ENCODE data around the gene KLK6.

The KLK6 gene

GRCh38 chr19:50959731-50960500, 9.5 kb downstream of the KLK6 start:
- Histone ChIP-seq H3K27ac (ENCODE audit: low read depth, low read length) (no peak overlapping the region), H3F3A (ENCODE audit: insufficient read depth) (no peaks in the 10 kb centered on the region), H4K20me1 (ENCODE audit: low read depth, low read length) (no peaks in the 10 kb centered on the region), H3K27me3 (ENCODE audit: low read length) (no peaks in the 10 kb centered on the region), H3K36me3 (ENCODE audit: low read length) (no peaks in the 10 kb centered on the region), H2AFZ (ENCODE audit: low read depth, low read length, severe bottlenecking) (no peak overlapping the region), H3K9me2 (replicated peaks; ENCODE audit: insufficient read depth, low read length) (no peaks in the 10 kb centered on the region), H3K9me3 (ENCODE audit: insufficient read depth, low read length) (no peaks in the 10 kb centered on the region), H3K79me2 (ENCODE audit: insufficient read depth, low read length) (no peaks in the 10 kb centered on the region), H3K4me2 (ENCODE audit: low read depth, low read length, poor library complexity, severe bottlenecking) (no peak overlapping the region), H3K9ac (ENCODE audit: low read length) (no peak overlapping the region), H3K4me3 (ENCODE audit: insufficient read depth, low read length, poor library complexity, severe bottlenecking) (no peak overlapping the region)
- TF ChIP-seq EZH2phosphoT487 (conservative IDR thresholded peaks at IDR 0.05; ENCODE audit: low read length) = no peak
- TF ChIP-seq CTCF (IDR thresholded peaks at IDR 0.05; ENCODE audit: insufficient read depth, low read length, poor library complexity, severe bottlenecking) = no peak

GRCh38 chr19:50957587-50957986, 11.8 kb downstream of the KLK6 start:
- no peak overlapping the region for H3K27ac ChIP-seq (ENCODE audit: low read depth, low read length)
- H3F3A ChIP-seq (ENCODE audit: insufficient read depth) = no peaks in the 10 kb centered on the region
- H3K9me3 ChIP-seq (ENCODE audit: insufficient read depth, low read length) = no peaks in the 10 kb centered on the region
- no peak overlapping the region for H2AFZ ChIP-seq (ENCODE audit: low read depth, low read length, severe bottlenecking)
- H3K9ac ChIP-seq (ENCODE audit: low read length) = no peak overlapping the region
- no peaks in the 10 kb centered on the region for H3K9me2 ChIP-seq (replicated peaks; ENCODE audit: insufficient read depth, low read length)
- H3K27me3 ChIP-seq (ENCODE audit: low read length) = no peaks in the 10 kb centered on the region
- no peak overlapping the region for H3K4me3 ChIP-seq (ENCODE audit: insufficient read depth, low read length, poor library complexity, severe bottlenecking)
- no peaks in the 10 kb centered on the region for H3K36me3 ChIP-seq (ENCODE audit: low read length)
- H3K79me2 ChIP-seq (ENCODE audit: insufficient read depth, low read length) = no peaks in the 10 kb centered on the region
- no peak overlapping the region for H3K4me2 ChIP-seq (ENCODE audit: low read depth, low read length, poor library complexity, severe bottlenecking)
- no peak for TF ChIP-seq CTCF (IDR thresholded peaks at IDR 0.05; ENCODE audit: insufficient read depth, low read length, poor library complexity, severe bottlenecking)
- no peak for TF ChIP-seq EZH2phosphoT487 (conservative IDR thresholded peaks at IDR 0.05; ENCODE audit: low read length)
- no peaks in the 10 kb centered on the region for H4K20me1 ChIP-seq (ENCODE audit: low read depth, low read length)

GRCh38 chr19:50952910-50953309, 16.5 kb downstream of the KLK6 start, which contains the start of gene KLK5:
TSS of gene KLK5 (minus strand) at chr19:50953038. CDS start at chr19:50952657, 381 bp downstream.
- Histone ChIP-seq H3K9me3 (ENCODE audit: insufficient read depth, low read length) (no peaks in the 10 kb centered on the region), H3K27ac (ENCODE audit: low read depth, low read length) (no peak within 1 kb of the TSS), H3K27me3 (ENCODE audit: low read length) (no peaks in the 10 kb centered on the region), H3K4me2 (ENCODE audit: low read depth, low read length, poor library complexity, severe bottlenecking) (no peak within 1 kb of the TSS), H3K4me3 (ENCODE audit: insufficient read depth, low read length, poor library complexity, severe bottlenecking) (no peak within 1 kb of the TSS), H4K20me1 (ENCODE audit: low read depth, low read length) (no peaks in the 10 kb centered on the region), H3K79me2 (ENCODE audit: insufficient read depth, low read length) (no peaks in the 10 kb centered on the region), H3K36me3 (ENCODE audit: low read length) (no peaks in the 10 kb centered on the region), H3K9ac (ENCODE audit: low read length) (no peak within 1 kb of the TSS), H2AFZ (ENCODE audit: low read depth, low read length, severe bottlenecking) (no peak within 1 kb of the TSS), H3K9me2 (replicated peaks; ENCODE audit: insufficient read depth, low read length) (no peaks in the 10 kb centered on the region), H3F3A (ENCODE audit: insufficient read depth) (no peaks in the 10 kb centered on the region)
- no peak for TF ChIP-seq CTCF (IDR thresholded peaks at IDR 0.05; ENCODE audit: insufficient read depth, low read length, poor library complexity, severe bottlenecking)
- TF ChIP-seq EZH2phosphoT487 (conservative IDR thresholded peaks at IDR 0.05; ENCODE audit: low read length) = no peak
